ENCODE data around the gene PTPRM. TPM values are rescaled to one million over a fixed set of nuclear protein-coding genes. Genes with fewer than 3 reads are reported as not detected.

PTPRM gene
- total and polyA plus RNA-seq, 2 donors (not counting 3 experiments of a cell fraction or from before 2014, with no cell fraction given): 37.4 to 43.7 TPM

DNA sequence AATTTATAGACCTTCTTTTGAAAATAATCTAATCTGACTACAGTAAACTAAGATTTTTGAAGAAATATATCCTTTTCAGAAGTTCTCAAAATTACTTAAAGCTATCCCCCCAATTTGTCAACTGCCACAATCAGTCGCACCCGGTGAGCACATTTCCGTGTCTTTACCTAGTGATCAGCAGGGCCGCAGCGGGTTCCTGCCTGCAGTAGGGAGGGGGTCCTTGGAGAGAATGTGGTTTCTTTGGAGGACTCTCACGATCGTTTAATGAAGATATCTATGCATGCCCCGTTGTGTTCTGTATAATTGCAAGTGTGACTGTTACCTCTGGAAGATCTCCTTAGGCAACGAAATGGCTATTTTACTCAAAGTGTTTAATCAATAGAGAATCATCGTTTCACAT lies 790.2 kb downstream of the PTPRM start:
- no peak for TF ChIP-seq POLR2AphosphoS5 (IDR thresholded peaks at IDR 0.05; ENCODE audit: insufficient read depth, low read depth, low read length)
- TF ChIP-seq, protein P1, sequence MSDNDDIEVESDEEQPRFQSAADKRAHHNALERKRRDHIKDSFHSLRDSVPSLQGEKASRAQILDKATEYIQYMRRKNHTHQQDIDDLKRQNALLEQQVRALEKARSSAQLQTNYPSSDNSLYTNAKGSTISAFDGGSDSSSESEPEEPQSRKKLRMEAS (IDR thresholded peaks at IDR 0.05; ENCODE audit: insufficient read depth, insufficient read length): no peak
- H3K27ac ChIP-seq (ENCODE audit: insufficient read depth, low read depth, low read length): no peak overlapping the region
- FAIRE-seq (no peak), DNase-seq (ENCODE audit: low read depth, low spot score) (no peak)
- no peak overlapping the region for H3K4me3 ChIP-seq (replicated peaks in 1 of 3; ENCODE audit: insufficient read depth in 1 of 3, low read depth in 1 of 3, low read length in 3 of 3)
- no peaks in the 10 kb centered on the region for H4K20me1 ChIP-seq (replicated peaks; ENCODE audit: control insufficient read depth, extremely low read depth, insufficient read depth, low read length)
- dilution Hi-C loops (cut with MboI; ENCODE audit: extremely low pct_ligation_motif_present, low sequenced_read_pairs): no loop called here
- H3K79me2 ChIP-seq (ENCODE audit: control insufficient read depth, insufficient read depth, low read length): no peaks in the 10 kb centered on the region
- no peak overlapping the region for H2AFZ ChIP-seq (ENCODE audit: low read depth, low read length)
- H3K4me1 ChIP-seq (ENCODE audit: control insufficient read depth, extremely low read depth, insufficient read depth, low read length): no peaks in the 10 kb centered on the region
- intact Hi-C loops (cut with micrococcal nuclease): no loop called here
- peaks cover 0 to 1% of the 10 kb centered on the region in 2 experiments for H3K27me3 ChIP-seq (ENCODE audit: control insufficient read depth in 2 of 2, insufficient read depth in 2 of 2, low read length in 2 of 2)
- H3K4me2 ChIP-seq (ENCODE audit: insufficient read depth, low read length): no peak overlapping the region
- ChIA-PET CTCF (no interaction called here), POLR2A (no interaction called here)
- no peaks in the 10 kb centered on the region for H3K36me3 ChIP-seq (ENCODE audit: control insufficient read depth in 2 of 2, extremely low read depth in 1 of 2, insufficient read depth in 2 of 2, low read length in 2 of 2)
- no peaks in the 10 kb centered on the region for H3K9me3 ChIP-seq (replicated peaks; ENCODE audit: control insufficient read depth, insufficient read depth, low read length)
- H3K9ac ChIP-seq (replicated peaks; ENCODE audit: extremely low read depth, insufficient read depth, low read length): no peak overlapping the region
- no TSS peak for BruUV-seq (replicated peaks)
- H3K9me1 ChIP-seq (replicated peaks; ENCODE audit: control insufficient read depth, extremely low read depth, insufficient read depth, low read length): no peaks in the 10 kb centered on the region

DNA sequence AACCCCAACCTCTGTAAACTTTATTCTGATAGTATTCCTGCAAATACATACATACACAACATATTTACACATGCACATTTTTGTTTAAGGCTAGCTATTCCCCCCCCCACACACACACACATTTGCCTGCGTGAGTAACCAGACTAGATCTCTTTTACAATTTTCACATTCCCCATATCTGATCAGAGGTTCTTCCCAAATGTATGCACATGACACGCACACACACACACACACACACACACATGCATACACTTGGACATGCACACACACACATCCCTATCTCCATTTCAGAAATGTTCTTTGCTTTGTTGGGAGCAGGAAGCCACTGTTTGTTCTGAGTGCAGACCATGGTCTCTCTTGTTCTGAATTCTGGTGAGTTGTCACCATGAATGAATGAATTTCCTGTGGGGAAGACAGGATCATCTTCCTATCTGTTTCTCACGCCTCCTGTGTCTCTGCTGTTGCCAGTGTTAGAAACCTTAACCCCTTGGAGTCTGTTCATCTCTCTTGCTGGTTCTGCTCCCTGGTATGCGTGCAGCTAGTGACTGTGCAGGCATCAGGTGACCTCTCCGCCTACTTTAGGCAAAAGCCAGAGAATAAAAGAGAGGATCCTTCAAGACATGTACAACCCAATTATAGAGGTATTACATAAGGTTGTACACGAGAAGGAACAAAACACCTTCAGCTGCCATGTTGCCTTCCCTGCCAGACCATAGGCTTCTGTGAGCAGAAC lies 791.1 kb downstream of the PTPRM start:
- no peaks in the 10 kb centered on the region for H3K4me1 ChIP-seq (ENCODE audit: control insufficient read depth, extremely low read depth, insufficient read depth, low read length)
- CTCF ChIA-PET: no interaction called here
- no peak for TF ChIP-seq EZH2 (IDR thresholded peaks at IDR 0.05; ENCODE audit: borderline replicate concordance, low read depth, low read length, severe bottlenecking)
- TF ChIP-seq POLR2AphosphoS5 (IDR thresholded peaks at IDR 0.05; ENCODE audit: insufficient read depth, low read depth, low read length): no peak
- TF ChIP-seq GATA2 (IDR thresholded peaks at IDR 0.05; ENCODE audit: insufficient read depth, insufficient read length, low read depth, low read length): no peak
- TF ChIP-seq, protein P2, sequence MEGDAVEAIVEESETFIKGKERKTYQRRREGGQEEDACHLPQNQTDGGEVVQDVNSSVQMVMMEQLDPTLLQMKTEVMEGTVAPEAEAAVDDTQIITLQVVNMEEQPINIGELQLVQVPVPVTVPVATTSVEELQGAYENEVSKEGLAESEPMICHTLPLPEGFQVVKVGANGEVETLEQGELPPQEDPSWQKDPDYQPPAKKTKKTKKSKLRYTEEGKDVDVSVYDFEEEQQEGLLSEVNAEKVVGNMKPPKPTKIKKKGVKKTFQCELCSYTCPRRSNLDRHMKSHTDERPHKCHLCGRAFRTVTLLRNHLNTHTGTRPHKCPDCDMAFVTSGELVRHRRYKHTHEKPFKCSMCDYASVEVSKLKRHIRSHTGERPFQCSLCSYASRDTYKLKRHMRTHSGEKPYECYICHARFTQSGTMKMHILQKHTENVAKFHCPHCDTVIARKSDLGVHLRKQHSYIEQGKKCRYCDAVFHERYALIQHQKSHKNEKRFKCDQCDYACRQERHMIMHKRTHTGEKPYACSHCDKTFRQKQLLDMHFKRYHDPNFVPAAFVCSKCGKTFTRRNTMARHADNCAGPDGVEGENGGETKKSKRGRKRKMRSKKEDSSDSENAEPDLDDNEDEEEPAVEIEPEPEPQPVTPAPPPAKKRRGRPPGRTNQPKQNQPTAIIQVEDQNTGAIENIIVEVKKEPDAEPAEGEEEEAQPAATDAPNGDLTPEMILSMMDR (IDR thresholded peaks at IDR 0.05; ENCODE audit: extremely low read depth in 1 of 2, insufficient read depth in 1 of 2, low read depth in 1 of 2, low read length in 2 of 2): no peak
- TF ChIP-seq MYC (IDR thresholded peaks at IDR 0.05; ENCODE audit: low read depth, low read length): no peak
- TF ChIP-seq JUN (IDR thresholded peaks at IDR 0.05; ENCODE audit: borderline replicate concordance, insufficient read depth, insufficient read length, low read depth): no peak
- TF ChIP-seq POLR2A (IDR thresholded peaks at IDR 0.05; ENCODE audit: low read depth, low read length): no peak
- no peak for TF ChIP-seq FOS (IDR thresholded peaks at IDR 0.05; ENCODE audit: borderline replicate concordance, insufficient read depth, low read length)
- TF ChIP-seq, protein P1 (IDR thresholded peaks at IDR 0.05; ENCODE audit: insufficient read depth, insufficient read length): no peak
- intact Hi-C loops (cut with micrococcal nuclease) (no loop called here), dilution Hi-C loops (cut with MboI; ENCODE audit: extremely low pct_ligation_motif_present, low sequenced_read_pairs) (no loop called here)
- H3K4me2 ChIP-seq (ENCODE audit: insufficient read depth, low read length): no peak overlapping the region
- POLR2A ChIA-PET: no interaction called here
- DNase-seq (ENCODE audit: low read depth, low spot score) (no peak), FAIRE-seq (no peak)
- no peaks in the 10 kb centered on the region for H3K79me2 ChIP-seq (ENCODE audit: control insufficient read depth, insufficient read depth, low read length)
- no peaks in the 10 kb centered on the region for H3K36me3 ChIP-seq (ENCODE audit: control insufficient read depth in 2 of 2, extremely low read depth in 1 of 2, insufficient read depth in 2 of 2, low read length in 2 of 2)
- H3K4me3 ChIP-seq (replicated peaks in 1 of 3; ENCODE audit: insufficient read depth in 1 of 3, low read depth in 1 of 3, low read length in 3 of 3): no peak overlapping the region
- H3K9me1 ChIP-seq (replicated peaks; ENCODE audit: control insufficient read depth, extremely low read depth, insufficient read depth, low read length): no peaks in the 10 kb centered on the region
- no peak overlapping the region for H3K27ac ChIP-seq (ENCODE audit: insufficient read depth, low read depth, low read length)
- H3K9me3 ChIP-seq (replicated peaks; ENCODE audit: control insufficient read depth, insufficient read depth, low read length): no peaks in the 10 kb centered on the region
- no peak overlapping the region for H3K9ac ChIP-seq (replicated peaks; ENCODE audit: extremely low read depth, insufficient read depth, low read length)
- peaks cover 0 to 1% of the 10 kb centered on the region in 2 experiments for H3K27me3 ChIP-seq (ENCODE audit: control insufficient read depth in 2 of 2, insufficient read depth in 2 of 2, low read length in 2 of 2)
- H4K20me1 ChIP-seq (replicated peaks; ENCODE audit: control insufficient read depth, extremely low read depth, insufficient read depth, low read length): no peaks in the 10 kb centered on the region
- BruUV-seq (replicated peaks): no TSS peak
- H2AFZ ChIP-seq (ENCODE audit: low read depth, low read length): no peak overlapping the region

Data from endothelial cell of umbilical vein (primary cell).